Measurements from ENCODE around the gene DLG1.

The DLG1 gene

DNA sequence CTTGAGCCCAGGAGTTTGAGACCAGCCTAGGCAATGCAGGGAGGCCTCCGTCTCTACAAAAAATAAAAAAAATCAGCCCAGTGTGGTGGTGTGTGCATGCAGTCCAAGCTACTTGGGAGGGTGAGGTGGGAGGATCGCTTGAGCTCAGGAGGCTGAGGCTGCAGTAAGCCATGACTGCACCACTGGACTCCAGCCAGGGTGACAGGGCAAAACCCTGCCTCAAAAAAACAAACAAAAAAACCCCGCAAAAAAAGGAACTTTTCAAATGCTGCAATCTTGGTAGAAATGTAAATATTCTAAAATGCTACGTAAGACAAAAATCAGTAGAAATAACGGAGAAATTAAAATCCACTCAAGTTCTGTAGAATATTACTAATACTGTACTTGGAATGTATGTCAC lies 160.7 kb downstream of the DLG1 start:
- TF ChIP-seq, protein P1, sequence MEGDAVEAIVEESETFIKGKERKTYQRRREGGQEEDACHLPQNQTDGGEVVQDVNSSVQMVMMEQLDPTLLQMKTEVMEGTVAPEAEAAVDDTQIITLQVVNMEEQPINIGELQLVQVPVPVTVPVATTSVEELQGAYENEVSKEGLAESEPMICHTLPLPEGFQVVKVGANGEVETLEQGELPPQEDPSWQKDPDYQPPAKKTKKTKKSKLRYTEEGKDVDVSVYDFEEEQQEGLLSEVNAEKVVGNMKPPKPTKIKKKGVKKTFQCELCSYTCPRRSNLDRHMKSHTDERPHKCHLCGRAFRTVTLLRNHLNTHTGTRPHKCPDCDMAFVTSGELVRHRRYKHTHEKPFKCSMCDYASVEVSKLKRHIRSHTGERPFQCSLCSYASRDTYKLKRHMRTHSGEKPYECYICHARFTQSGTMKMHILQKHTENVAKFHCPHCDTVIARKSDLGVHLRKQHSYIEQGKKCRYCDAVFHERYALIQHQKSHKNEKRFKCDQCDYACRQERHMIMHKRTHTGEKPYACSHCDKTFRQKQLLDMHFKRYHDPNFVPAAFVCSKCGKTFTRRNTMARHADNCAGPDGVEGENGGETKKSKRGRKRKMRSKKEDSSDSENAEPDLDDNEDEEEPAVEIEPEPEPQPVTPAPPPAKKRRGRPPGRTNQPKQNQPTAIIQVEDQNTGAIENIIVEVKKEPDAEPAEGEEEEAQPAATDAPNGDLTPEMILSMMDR (IDR thresholded peaks at IDR 0.05; ENCODE audit: low read depth, low read length), result no peak
- peaks cover 86% of the 10 kb centered on the region for H3K36me3 ChIP-seq
- peaks cover 3% of the 10 kb centered on the region; the same call in 1 of the 2 replicates for H3K9me3 ChIP-seq
- H3K27me3 ChIP-seq, result no peaks in the 10 kb centered on the region
- DNase-seq, result no peak
- H3K4me3 ChIP-seq (ENCODE audit: low read depth, low read length), result no peak overlapping the region
- peaks cover 5% of the 10 kb centered on the region; the same call in 1 of the 2 replicates for H3K4me1 ChIP-seq

DNA sequence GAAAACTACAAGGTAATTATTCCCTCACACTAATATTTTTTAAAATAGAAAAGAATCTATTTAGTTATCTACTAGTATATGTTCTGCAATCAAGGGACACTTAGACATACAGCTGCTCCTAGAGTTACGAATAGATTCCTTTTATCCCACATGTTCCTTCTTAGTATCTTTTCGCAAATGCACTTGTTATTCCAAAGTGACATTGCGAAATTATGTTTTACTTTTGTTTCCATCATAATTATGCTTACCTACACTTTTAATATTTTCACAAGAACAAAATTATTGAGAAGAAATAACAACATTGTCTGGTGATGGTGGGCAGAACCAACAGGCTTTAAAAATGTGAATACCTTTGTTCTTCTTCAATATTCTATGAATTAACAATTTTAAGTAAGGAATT lies 161.7 kb downstream of the DLG1 start:
- TF ChIP-seq, protein P1 (IDR thresholded peaks at IDR 0.05; ENCODE audit: low read depth, low read length), result no peak
- Histone ChIP-seq H3K4me3 (ENCODE audit: low read depth, low read length) (no peak overlapping the region), H3K4me1 (peaks cover 5% of the 10 kb centered on the region; the same call in 1 of the 2 replicates), H3K27me3 (no peaks in the 10 kb centered on the region), H3K36me3 (peaks cover 77% of the 10 kb centered on the region), H3K9me3 (peaks cover 3% of the 10 kb centered on the region; the same call in 1 of the 2 replicates)
- DNase-seq, result no peak

DNA sequence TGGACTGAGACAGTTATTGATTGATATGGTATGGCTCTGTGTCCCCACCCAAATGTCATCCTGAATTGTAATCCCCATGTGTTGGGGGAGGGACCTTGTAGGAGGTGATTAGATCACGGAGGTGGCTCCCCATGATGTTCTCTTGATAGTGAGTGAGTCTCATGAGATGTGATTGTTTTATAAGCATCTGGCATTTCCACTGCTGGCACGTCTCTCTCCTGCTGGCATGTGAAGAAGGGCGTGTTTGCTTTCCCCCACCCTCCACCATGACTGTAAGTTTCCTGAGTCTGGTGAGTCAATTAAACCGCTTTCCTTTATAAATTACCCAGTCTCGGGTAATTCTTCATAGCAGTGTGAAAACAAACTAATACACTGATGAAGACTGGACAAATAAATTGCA lies 163.2 kb downstream of the DLG1 start:
- Histone ChIP-seq H3K4me1 (peaks cover 5% of the 10 kb centered on the region; the same call in 1 of the 2 replicates), H3K36me3 (peaks cover 79% of the 10 kb centered on the region), H3K4me3 (ENCODE audit: low read depth, low read length) (no peak overlapping the region), H3K27me3 (no peaks in the 10 kb centered on the region), H3K9me3 (peaks cover 3% of the 10 kb centered on the region; the same call in 1 of the 2 replicates)
- TF ChIP-seq, protein P1 (IDR thresholded peaks at IDR 0.05; ENCODE audit: low read depth, low read length), result no peak
- DNase-seq, result no peak

DNA sequence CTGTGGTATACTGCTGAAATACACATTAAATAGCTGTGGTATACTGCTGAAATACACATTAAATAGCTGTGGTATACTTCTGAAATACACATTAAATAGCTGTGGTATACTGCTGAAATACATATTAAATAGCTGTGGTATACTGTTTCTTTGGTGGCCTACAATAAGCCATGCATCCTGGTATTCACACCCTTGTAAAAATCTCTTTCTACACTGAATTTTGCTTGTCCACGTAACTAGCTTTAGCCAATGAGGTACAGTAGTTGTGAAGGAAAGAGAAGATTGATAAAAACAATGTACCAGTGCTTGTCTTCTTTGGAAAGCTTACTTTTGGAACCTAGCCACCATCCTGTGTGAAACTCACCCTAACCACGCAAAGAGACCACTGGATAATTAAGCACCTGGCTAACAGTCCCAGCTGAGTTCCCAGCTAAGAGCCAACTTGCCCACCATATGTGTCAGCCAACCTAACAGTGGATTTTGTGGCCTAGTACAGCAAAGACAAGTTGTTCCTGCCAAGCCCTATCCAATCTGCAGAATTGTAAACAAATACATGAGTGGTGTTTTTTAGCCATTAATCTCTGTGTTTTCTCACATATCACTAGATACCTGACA lies 165.4 kb downstream of the DLG1 start:
- Histone ChIP-seq H3K4me1 (no peaks in the 10 kb centered on the region), H3K9me3 (peaks cover 3% of the 10 kb centered on the region; the same call in 1 of the 2 replicates), H3K27me3 (no peaks in the 10 kb centered on the region), H3K4me3 (ENCODE audit: low read depth, low read length) (no peak overlapping the region), H3K36me3 (peaks cover 79% of the 10 kb centered on the region)
- TF ChIP-seq, protein P1 (IDR thresholded peaks at IDR 0.05; ENCODE audit: low read depth, low read length), result no peak
- no peak for DNase-seq

DNA sequence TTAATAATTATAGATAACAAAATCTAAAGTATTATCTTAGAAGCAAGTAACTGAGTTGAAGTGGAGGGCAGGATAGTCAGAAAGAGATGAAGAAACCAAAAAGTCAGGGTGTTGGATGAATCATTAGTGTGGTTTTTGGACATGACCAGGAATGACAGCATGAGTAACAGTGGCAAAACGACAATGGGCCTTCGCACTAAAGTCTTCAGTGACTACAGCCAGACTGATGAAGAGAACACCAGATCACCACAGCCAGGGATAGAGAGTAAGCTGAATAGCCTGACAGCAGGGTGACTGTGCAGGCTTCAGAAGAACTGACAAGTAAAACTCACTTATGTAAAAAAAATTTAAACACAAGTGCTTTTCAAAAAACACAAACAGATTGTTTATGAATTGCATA lies 172.8 kb downstream of the DLG1 start:
- Histone ChIP-seq H3K4me3 (ENCODE audit: low read depth, low read length) (no peak overlapping the region), H3K27me3 (no peaks in the 10 kb centered on the region), H3K36me3 (peaks cover 45% of the 10 kb centered on the region), H3K9me3 (no peaks in the 10 kb centered on the region; the same call in 1 of the 2 replicates), H3K4me1 (peaks cover 9% of the 10 kb centered on the region)
- no peak for DNase-seq
- TF ChIP-seq, protein P1 (IDR thresholded peaks at IDR 0.05; ENCODE audit: low read depth, low read length), result no peak

DNA sequence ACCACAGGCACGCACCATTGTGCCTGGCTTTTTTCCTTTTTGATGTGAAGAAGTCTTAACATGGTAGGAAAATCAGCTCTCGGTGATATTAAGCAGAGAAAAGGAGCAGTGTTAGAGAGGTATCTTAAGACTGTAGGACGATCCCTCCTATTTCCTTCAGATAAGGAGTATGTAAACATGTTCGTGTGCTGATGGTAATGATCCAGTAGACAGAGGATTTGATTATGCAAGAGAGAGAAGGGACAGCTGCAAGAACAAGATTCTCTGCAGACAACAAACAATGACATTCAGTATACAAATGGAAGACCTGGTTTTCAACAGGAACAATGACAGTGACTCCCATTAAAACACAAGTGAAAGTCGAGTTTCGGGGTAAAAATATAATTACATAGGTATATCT lies 173.7 kb downstream of the DLG1 start:
- H3K4me1 ChIP-seq, result peaks cover 13% of the 10 kb centered on the region
- TF ChIP-seq, protein P1 (IDR thresholded peaks at IDR 0.05; ENCODE audit: low read depth, low read length), result no peak
- H3K9me3 ChIP-seq, result no peaks in the 10 kb centered on the region; the same call in 1 of the 2 replicates
- no peak overlapping the region for H3K4me3 ChIP-seq (ENCODE audit: low read depth, low read length)
- peaks cover 36% of the 10 kb centered on the region for H3K36me3 ChIP-seq
- H3K27me3 ChIP-seq, result no peaks in the 10 kb centered on the region
- no peak for DNase-seq
